Stimulated activated CD8-positive, alpha-beta memory T cell treated with anti-CD3 and anti-CD28 coated beads, Interleukin-15, amount 100 ng/mL, for 24 hours (primary cell): Measurements from ENCODE around the gene TAPT1.

ENCODE experiments used
- DNase-seq: peaks from one replicate; pipeline ENCODE4 v3.0.0-alpha.2; 2020; ENCODE audit warnings: low read depth

TAPT1 gene

DNA sequence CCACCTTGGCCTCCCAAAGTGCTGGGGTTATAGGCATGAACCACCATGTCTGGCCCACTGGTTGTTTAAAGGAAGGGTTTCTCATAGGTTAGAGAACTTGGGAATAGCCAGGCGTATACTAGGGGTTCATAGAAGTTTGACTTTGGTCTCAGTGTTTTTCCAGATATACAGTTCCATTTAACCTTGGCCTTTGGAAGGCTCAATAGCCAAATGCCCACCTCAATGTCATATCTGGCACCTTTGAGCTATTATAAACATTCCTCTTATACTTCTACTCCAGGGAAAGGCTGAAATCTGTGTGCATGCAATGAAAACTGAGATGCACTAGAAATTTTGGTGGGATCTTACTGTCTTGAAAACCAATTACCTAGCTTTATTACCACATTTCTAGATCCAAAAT is 95.0 kb downstream of the TAPT1 start:
- no peak for DNase-seq

DNA sequence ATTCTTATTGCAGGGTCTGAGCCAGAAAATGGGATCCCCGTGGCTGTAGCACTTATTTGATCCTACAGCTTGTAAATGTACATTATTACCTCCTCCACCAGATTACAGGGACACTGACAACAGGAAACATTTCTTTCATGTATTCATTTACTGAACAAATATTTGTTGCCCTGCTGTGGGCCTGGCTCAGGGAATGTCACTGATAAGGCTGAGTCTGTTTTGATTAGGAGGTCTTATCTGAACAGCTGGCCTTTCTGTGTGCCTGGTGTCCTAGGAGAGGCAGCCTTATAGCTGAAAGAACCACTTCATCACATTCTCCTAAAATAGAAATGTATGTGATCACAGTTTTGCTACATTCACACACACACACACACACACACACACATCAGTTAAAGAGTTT is 96.9 kb downstream of the TAPT1 start:
- no peak for DNase-seq

DNA sequence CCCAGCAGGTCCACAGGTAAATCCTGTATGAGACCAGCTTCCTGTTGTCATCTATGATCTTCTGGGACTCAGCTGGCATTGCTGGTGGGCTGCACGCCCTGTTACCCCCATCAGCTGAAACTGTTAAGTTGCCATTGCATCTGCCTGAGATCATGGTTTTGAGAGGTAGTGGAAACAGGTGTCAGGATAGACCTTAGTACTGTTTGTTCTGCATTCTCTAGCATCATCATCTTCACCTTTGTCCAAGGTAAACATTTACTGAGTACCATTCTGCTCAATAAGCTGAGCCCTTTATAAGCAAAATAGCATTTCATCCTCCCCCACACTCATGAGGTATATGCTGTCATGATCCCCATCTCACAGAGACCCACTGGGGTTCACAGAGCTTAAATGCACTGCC is 99.6 kb downstream of the TAPT1 start:
- no peak for DNase-seq

DNA sequence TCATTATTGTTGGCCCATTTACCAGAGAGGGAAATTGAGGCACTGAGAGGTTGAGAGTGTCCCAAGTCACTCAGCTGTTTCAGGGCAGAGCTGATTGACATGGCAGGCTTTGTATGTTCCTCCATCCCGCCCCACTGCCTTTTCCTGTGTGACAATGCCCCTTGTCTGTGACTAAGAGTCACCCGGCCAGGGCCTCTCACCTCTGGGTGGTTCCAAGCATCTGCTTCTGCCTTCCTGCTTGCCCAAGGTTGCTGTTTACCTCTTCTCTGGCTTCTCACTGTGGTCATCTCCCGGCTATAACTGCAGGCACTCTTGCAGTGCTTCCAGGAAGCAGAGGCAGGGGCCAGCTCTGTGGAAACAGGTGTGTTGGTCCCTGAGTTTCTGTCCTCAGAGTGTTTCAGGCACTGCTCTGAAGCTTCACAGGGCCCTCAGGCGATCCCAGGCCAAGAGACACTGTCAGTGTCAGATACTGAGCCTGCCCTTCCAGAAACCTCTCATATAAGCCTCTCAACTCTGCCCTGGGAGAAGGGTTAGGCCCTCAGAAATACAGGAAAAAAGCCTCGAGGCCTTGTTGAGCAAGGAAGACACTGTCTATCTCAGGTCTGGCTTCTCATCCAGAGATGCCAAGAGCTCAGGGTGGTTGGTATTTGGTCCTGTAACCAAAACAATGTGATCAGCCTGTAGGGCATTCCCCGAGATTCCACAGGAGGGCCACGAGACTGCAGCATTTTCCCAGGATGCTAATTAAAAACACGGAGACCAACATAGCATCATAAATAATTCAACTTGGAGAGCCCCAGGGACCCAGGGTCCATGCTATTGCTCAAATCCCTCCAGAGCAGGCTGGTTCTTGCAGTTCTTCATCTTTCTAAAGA is 100.5 kb downstream of the TAPT1 start:
- no peak for DNase-seq

DNA sequence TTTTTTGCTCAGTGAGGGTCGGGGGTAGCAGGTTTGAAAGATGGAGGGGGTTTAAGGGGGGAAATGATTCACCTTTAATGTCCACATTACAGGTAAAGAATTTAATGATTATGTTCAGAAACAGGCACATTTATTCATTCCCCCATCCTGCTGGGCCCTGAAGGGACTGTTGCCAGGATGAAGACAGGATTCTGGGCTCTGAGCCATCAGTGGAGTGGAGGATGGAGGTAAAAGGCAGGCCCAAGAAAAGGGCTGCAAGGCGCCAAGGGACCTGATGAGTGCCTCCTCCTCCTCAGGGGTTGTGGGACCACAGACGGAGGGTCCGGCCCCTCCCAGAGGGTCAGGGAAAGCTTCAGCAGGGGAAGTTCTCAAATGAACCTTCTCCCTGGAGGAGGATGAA is 102.0 kb downstream of the TAPT1 start:
- DNase-seq, result no peak

DNA sequence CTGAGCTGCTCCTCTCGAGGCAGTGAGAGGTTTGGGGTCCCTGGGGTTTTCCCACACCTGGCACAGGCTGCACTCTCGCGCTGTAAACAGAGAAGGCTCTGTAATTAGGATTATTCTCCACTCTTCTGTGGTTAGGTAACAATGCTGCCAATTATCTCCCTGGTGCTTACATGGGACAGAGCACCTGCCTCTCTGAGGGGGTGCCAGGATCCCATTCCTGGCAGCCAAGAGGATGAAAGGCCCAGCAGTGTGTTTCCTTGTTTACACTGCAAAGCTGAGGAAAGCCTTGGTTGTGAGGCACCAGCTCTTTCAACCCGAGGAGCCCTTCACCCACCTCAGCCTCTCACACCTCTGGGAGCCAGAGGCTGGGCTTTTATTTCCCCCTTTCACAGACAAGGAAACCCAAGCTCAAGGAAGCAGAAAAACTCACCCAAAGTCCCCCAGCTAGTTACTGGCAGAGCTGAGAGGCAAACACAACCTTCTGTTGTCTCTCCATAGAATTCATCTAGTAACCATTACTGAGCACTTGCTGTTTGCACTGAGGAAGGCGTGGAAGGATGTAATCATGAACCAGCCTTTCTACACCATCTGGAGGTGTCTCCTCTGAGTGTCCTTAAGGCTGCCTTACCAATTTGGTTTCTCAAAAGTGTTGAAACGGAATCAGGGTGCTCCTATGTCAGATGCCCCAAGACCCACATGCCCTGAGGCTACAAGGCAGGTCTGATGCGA is 102.8 kb downstream of the TAPT1 start:
- no peak for DNase-seq

DNA sequence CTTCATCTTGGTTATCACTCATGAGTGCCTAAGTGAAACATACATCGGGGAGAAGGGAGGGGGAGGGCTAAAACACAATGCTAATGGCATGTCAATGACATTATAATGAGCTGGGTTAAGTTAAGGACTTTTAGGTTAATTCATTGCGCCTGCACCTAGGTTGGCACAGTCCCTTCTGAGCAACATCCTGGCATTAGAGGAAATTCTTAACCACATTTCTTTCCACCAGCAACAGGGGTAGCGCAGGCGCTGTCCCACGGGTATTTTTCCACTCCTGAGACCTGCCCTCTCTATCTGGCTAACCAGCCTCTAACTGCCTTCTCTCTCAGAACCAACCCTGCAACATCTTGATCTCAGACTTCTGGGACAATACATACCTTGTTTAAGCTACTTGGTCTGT is 103.5 kb downstream of the TAPT1 start:
- DNase-seq, result no peak

DNA sequence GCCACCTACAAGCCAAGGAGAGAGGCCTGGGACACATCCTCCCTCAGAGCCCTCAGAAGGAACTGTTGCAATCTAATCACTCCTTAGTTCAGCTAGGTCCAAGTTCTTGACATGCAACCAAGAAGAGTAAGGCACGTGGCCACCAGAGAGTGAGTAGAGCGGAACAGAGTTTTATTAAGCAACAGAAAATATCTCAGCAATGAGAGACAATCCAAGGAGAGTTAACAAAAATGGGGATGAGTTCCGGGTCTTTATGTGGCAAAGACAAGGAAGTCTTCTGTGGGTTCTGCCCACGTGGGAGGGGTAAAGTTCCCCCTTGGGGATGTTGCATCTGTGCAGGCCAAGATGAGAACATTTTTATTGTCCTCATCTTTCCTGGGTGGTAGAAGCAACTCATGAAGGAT is 104.0 kb downstream of the TAPT1 start:
- no peak for DNase-seq

DNA sequence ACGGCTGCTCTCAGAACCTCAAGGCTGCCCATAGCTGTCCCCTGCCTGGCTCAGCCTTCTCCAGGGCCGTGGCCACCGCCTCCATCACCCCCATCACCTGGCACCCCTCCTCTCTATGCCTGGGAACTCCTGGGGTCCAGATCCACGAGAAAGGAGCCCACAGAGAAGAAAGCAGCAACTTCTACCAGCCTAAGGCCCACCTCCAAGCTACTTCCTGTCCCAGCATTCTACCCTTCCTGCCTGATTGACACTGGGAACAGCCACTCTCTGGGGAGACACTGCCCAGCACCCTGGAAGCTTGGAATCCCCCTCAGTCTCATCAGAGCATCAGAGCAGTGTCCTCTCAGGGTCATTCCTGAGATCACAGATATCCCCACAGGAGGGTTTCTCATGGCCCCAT is 105.6 kb downstream of the TAPT1 start:
- DNase-seq, result no peak

DNA sequence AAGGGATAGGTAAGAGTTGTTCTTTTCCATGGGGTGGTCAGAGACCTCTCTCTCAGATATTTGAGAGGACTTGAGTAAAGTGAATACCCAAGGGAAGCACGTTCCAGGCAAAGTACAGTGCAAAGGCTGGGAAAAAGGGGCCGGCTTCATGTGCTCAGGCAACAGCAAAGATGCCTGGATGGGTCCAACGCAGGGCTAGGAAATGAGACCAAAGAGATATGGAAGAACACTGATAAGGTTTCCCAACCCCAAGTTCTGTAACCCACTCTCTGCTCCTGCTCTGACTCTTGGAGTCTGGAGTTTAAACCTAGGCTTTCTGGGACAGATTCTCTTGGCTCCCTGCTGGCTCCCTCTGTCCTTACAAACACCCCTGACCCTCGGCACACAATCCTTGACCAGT is 106.3 kb downstream of the TAPT1 start:
- no peak for DNase-seq

DNA sequence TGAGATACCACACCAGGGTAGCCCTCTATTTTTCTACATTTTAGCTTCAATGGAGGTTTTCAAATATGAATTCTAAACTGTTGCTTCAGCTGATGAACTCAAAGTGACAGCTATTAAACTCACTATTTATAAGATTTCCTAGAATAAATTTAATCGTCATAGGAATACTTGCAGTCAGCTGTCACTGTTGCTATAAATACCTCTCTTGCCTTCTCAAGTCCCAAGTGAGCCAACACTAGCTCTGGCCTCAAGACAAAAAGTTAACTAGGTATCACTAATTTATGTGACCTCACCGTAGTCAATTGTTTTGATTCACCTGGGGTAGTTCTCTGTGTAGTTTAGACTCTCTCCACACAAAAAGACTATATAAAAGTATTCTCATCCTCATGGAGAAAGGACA is 108.2 kb downstream of the TAPT1 start:
- no peak for DNase-seq

DNA sequence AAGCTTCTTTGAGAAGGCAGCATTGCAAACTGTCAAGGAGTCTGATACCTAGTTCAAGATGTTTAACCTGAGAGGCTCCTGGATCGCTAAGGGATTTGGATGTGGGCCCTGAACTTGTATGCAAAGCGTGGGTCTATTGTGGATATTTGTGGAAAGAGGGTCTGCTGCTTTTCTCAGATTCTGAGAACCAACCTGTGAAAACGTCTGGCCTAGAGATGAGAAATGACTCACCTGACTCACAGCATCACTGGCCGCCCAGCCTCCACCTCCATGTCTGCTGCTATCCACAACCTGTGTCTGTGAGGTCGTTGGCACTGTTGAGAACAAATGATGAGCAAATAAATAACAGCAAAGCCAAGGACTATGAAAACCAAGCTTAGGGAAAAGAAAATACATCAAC is 109.1 kb downstream of the TAPT1 start:
- DNase-seq, result no peak

DNA sequence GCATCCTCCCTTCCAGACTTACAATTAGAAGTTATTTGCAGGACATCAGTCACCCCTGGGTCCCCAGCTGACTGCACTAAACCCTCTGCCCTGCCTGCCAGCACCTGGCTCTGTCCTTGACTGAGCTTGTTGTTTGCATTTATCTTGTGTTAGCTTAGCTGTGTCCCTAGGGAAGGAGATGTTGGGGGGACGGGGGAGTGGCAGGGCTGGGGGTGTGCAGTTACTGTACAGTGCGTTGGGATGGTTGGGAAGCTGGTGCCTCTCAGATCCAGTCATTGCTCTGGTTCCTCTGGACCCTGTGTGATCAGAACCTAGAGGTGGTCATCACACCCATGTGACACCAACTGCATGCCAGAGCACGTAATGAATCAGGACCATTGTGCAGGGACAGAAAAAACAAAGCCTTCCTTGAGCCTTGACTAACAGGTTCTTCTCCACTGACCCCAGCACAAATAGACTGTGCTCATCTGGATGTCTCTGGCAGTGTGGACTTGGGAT is 109.7 kb downstream of the TAPT1 start:
- no peak for DNase-seq

DNA sequence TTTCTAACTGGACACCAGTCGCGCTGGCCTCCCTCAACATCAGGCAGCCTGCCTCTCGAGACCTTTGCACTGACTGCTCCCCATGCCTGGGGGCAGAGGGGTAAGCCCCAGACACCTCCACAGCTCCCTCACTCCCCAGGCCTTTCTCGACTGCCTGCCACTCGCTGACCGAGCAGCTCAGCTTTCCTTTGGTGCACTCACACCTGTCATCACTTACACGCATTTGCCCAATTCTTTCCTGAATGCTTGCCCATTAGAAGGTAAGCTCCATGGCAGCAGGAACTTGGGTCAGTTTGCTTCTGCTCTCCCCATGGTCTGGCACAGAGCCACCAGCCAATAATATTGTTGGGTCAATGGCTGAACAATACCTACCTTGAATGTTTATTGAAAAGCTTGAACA is 110.3 kb downstream of the TAPT1 start:
- DNase-seq, result no peak

DNA sequence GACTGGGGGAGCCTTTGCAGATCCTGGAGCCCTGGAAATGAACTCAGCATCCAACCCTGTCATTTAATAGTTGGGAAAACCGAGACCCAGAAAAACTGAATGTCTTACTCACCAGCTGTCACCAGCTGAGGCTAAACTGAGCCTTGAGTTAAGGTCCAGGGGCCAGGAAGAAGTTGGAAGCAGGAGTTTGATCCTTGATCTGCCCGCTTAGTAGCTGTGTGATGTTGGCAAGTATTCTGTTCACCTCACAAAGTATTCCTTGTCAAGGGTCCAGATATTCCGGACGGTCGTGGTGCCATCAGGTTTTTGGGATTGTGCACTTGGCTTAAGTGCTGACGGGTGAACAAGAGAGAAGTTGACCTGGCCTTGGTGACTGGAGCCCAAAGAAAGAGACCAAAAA is 111.7 kb downstream of the TAPT1 start:
- DNase-seq, result no peak

DNA sequence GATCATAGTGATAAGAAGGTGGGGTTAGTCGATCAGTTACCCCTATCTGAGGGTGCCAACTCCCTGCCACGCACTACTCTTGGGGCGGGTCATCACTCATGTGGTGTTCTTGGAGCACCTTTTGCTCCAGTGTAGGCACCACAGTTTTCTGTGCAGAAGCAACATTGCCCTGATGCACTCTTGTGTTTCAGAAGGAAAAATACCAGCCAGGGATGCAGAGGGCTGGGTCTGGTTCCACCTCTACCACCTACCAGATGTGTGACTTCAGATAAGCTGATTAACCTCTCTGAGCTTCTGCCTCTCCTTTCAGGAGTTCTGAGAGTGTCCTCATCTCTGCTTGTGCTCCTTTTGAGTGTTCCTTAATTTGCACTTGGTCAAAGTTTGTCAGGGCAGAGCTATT is 112.5 kb downstream of the TAPT1 start:
- DNase-seq, result no peak

DNA sequence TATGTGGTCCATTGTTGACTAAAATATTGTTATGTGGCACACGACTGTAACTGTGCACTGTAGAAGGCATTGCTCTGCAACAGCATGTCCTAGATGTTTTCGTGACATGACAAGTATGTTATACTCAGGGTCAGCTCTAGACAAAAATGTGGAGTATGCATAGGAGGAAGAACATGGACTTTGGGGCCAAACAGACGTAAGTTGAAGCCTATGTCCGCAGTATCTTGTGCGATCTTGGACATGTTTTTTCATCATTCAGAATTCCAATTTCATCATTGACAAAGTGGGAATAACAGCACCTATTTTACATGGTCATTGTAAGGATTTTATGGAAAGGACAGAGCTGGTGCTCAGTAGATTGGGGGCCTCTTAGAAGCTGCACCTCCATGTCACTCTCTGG is 114.7 kb downstream of the TAPT1 start:
- no peak for DNase-seq

DNA sequence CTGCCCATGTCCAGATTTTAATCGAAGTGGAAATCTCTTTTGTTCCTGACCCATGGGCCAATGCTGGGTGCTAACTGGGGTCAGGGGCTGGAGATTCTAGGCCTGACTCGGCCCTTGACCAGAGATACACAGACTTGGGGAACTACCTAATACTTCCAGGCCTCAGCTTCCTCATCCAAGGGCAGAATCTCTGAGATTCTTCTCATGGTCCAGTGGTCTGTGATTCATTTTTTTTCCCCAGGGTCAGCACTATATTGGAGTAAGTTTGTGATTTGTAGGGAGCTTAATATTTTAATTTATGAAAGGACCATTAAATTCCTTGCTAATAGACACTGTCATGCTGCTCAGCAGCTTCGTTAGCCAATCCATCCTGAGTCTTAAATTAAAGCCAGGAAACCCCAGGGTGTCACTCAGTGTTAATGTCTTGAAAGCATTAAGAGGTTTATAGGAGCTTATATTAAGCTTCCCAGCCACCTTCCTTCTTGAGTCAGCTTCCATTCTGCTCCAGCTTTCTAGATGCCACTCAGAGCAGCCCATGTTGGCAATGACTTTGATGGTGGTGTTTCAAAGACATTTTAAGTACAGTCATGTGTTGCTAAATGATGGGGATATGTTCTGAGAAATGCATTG is 115.5 kb downstream of the TAPT1 start:
- DNase-seq, result no peak
